H1 (cell line): ENCODE data around the gene CFH. TPM values are rescaled to one million over a fixed set of nuclear protein-coding genes. Genes with fewer than 3 reads are reported as not detected.

Experiments
- CTCF ChIA-PET: fragments of 300-600 bp; sonication (Branson Sonifier 250); formaldehyde crosslinking; loops from one replicate; lab custom pipeline; 2021; ENCODE audit not compliant: partially characterized antibody; lab: Charles Lee
- POLR2A ChIA-PET: fragments of 300-600 bp; sonication (Branson Sonifier 250); formaldehyde crosslinking; loops from one replicate; lab custom pipeline; 2021; ENCODE audit warnings: inconsistent platforms; ENCODE audit not compliant: partially characterized antibody; lab: Charles Lee
- DNase-seq, 2 experiments: peaks; one replicate each; pipeline versions ENCODE4 v3.0.0 to v3.0.0-alpha.2; 2010 to 2022; ENCODE audit warnings: low spot score in 2 of 2, low read depth in 1 of 2, mixed read lengths in 1 of 2
- FAIRE-seq: peaks from 2 replicates; lab custom pipeline; 2011; peaks lifted over from hg19 to GRCh38; lab: Jason Lieb, UNC
- H2AFZ ChIP-seq: 2 replicates; pipeline ENCODE4 v1.8.1; 2012; ENCODE audit warnings: low read length, inconsistent platforms
- H2AK5ac ChIP-seq: 2 replicates; pipeline ENCODE4 v1.6.1; 2013; ENCODE audit warnings: low read depth, low read length
- H2BK120ac ChIP-seq: replicated peaks from 2 replicates; pipeline ENCODE3; 2013; ENCODE audit warnings: low read depth, low read length, inconsistent platforms
- H2BK12ac ChIP-seq: 2 replicates; pipeline ENCODE4 v1.6.1; 2013; ENCODE audit warnings: low read depth, low read length
- H2BK15ac ChIP-seq: 2 replicates; pipeline ENCODE4 v1.6.1; 2013; ENCODE audit warnings: low read length
- H2BK20ac ChIP-seq: 2 replicates; pipeline ENCODE4 v1.6.1; 2013; ENCODE audit warnings: low read length
- H2BK5ac ChIP-seq: 2 replicates; pipeline ENCODE4 v1.6.1; 2013; ENCODE audit warnings: low read depth, low read length
- H3K14ac ChIP-seq: 2 replicates; pipeline ENCODE4 v1.6.1; 2013; ENCODE audit warnings: inconsistent platforms; ENCODE audit not compliant: insufficient read length
- H3K18ac ChIP-seq: 2 replicates; pipeline ENCODE4 v1.6.1; 2013; ENCODE audit warnings: low read length; ENCODE audit errors: extremely low read depth
- H3K23ac ChIP-seq: 2 replicates; pipeline ENCODE4 v1.6.1; 2013; ENCODE audit warnings: inconsistent platforms; ENCODE audit not compliant: insufficient read length
- H3K23me2 ChIP-seq: 2 replicates; pipeline ENCODE4 v1.6.1; 2013; ENCODE audit warnings: low read depth, low read length
- H3K27ac ChIP-seq: 2 replicates; pipeline ENCODE4 v1.6.1; 2011; ENCODE audit warnings: low read depth, low read length, inconsistent platforms
- H3K27me3 ChIP-seq, 4 experiments: replicated peaks in 1 of 4; 1 replicate in 1 of 4; 2 replicates in 3 of 4; pipeline versions ENCODE4 v1.6.1 to v1.8.1; 2011 to 2013; ENCODE audit warnings: low read length in 3 of 4, mild to moderate bottlenecking in 3 of 4, inconsistent platforms in 2 of 4, mixed read lengths in 2 of 4, moderate library complexity in 1 of 4; ENCODE audit not compliant: control insufficient read depth in 3 of 4, insufficient read depth in 3 of 4; ENCODE audit errors: extremely low read depth in 1 of 4
- H3K36me3 ChIP-seq, 4 experiments: 2 replicates each; pipeline versions ENCODE4 v1.6.1 to v1.8.1; 2011 to 2013; ENCODE audit warnings: mild to moderate bottlenecking in 4 of 4, low read length in 3 of 4, moderate library complexity in 2 of 4, control low read depth in 1 of 4, inconsistent platforms in 1 of 4; ENCODE audit not compliant: insufficient read depth in 4 of 4, control insufficient read depth in 2 of 4
- H3K4ac ChIP-seq: replicated peaks from 2 replicates; pipeline ENCODE3; 2013; ENCODE audit warnings: low read length, low read depth, mixed read lengths, inconsistent platforms; ENCODE audit not compliant: insufficient read length
- H3K4me1 ChIP-seq, 4 experiments: replicated peaks in 1 of 4; 1 replicate in 1 of 4; 2 replicates in 3 of 4; pipeline versions ENCODE4 v1.6.1 to v1.8.1; 2011 to 2013; ENCODE audit warnings: low read length in 3 of 4, inconsistent platforms in 2 of 4, mixed read lengths in 1 of 4; ENCODE audit not compliant: insufficient read depth in 4 of 4, control insufficient read depth in 3 of 4
- H3K4me2 ChIP-seq, 2 experiments: 2 replicates each; pipeline versions ENCODE4 v1.6.1 to v1.8.1; 2011 to 2013; ENCODE audit warnings: low read depth in 2 of 2, low read length in 2 of 2, control low read depth in 1 of 2, inconsistent platforms in 1 of 2, mild to moderate bottlenecking in 1 of 2; ENCODE audit not compliant: insufficient read depth in 1 of 2
- H3K4me3 ChIP-seq, 4 experiments: fragments of 200-600, 300-600 bp in 1 of 4; sonication (generic), shearing (Covaris generic), sonication (Bioruptor Twin) in 1 of 4; 2 replicates each; pipeline versions ENCODE4 v1.5.1 to v1.8.1; 2011 to 2016; ENCODE audit warnings: low read length in 4 of 4, low read depth in 3 of 4, control low read depth in 2 of 4, inconsistent platforms in 2 of 4, mild to moderate bottlenecking in 2 of 4, mixed read lengths in 1 of 4, moderate library complexity in 1 of 4; ENCODE audit not compliant: insufficient read depth in 2 of 4; ENCODE audit errors: extremely low read depth in 1 of 4
- H3K56ac ChIP-seq: replicated peaks from 2 replicates; pipeline ENCODE3; 2013; ENCODE audit warnings: low read depth, mild to moderate bottlenecking, mixed read lengths, low read length, inconsistent platforms; ENCODE audit not compliant: insufficient read length
- H3K79me1 ChIP-seq: 2 replicates; pipeline ENCODE4 v1.6.1; 2013; ENCODE audit warnings: low read depth, low read length, control low read depth
- H3K79me2 ChIP-seq, 2 experiments: 2 replicates each; pipeline versions ENCODE4 v1.6.1 to v1.8.1; 2012 to 2013; ENCODE audit warnings: low read length in 2 of 2, mild to moderate bottlenecking in 2 of 2, inconsistent platforms in 1 of 2; ENCODE audit not compliant: insufficient read depth in 2 of 2, control insufficient read depth in 1 of 2
- H3K9ac ChIP-seq, 4 experiments: replicated peaks in 1 of 4; 1 replicate in 1 of 4; 2 replicates in 3 of 4; pipeline versions ENCODE4 v1.6.1 to v1.8.1; 2011 to 2013; ENCODE audit warnings: low read depth in 3 of 4, low read length in 3 of 4, control low read depth in 2 of 4, mild to moderate bottlenecking in 2 of 4, moderate library complexity in 2 of 4, inconsistent platforms in 1 of 4; ENCODE audit errors: extremely low read depth in 1 of 4
- H3K9me3 ChIP-seq, 2 experiments: 2 replicates each; pipeline versions ENCODE4 v1.6.1 to v1.8.1; 2012 to 2013; ENCODE audit warnings: mild to moderate bottlenecking in 2 of 2, moderate library complexity in 2 of 2, control low read depth in 1 of 2, inconsistent platforms in 1 of 2, low read depth in 1 of 2, low read length in 1 of 2, mixed read lengths in 1 of 2; ENCODE audit not compliant: insufficient read depth in 2 of 2
- H4K20me1 ChIP-seq, 2 experiments: replicated peaks in 1 of 2; 2 replicates each; pipeline versions ENCODE3 to v1.8.1; 2011 to 2013; ENCODE audit warnings: inconsistent platforms in 2 of 2, low read length in 2 of 2, mild to moderate bottlenecking in 1 of 2; ENCODE audit not compliant: insufficient read depth in 2 of 2, control insufficient read depth in 1 of 2
- H4K5ac ChIP-seq: 2 replicates; pipeline ENCODE4 v1.6.1; 2013; ENCODE audit warnings: low read length, low read depth, mixed read lengths, inconsistent platforms; ENCODE audit not compliant: insufficient read length
- H4K8ac ChIP-seq: 2 replicates; pipeline ENCODE4 v1.8.0; 2013; ENCODE audit warnings: mild to moderate bottlenecking, moderate library complexity, low read length, inconsistent platforms; ENCODE audit not compliant: insufficient read depth; ENCODE audit errors: extremely low read depth
- H4K91ac ChIP-seq: replicated peaks from 2 replicates; pipeline ENCODE3; 2013; ENCODE audit warnings: low read length, mixed read lengths, inconsistent platforms; ENCODE audit not compliant: insufficient read length
- CHD1 ChIP-seq: IDR thresholded peaks from 2 replicates; pipeline ENCODE4 v1.6.1; 2012; ENCODE audit warnings: low read depth, low read length, improper control_type of control experiment
- CTCF ChIP-seq, 3 experiments: IDR thresholded peaks; 1 replicate in 2 of 3; 2 replicates in 1 of 3; pipeline versions ENCODE4 v1.5.1 to v1.6.1; 2011; ENCODE audit warnings: low read length in 3 of 3, mild to moderate bottlenecking in 3 of 3, inconsistent platforms in 2 of 3, low read depth in 1 of 3, moderate library complexity in 1 of 3; ENCODE audit not compliant: insufficient read depth in 1 of 3; ENCODE audit errors: control extremely low read depth in 1 of 3
- E2F6 ChIP-seq: IDR thresholded peaks from 2 replicates; pipeline ENCODE4 v1.6.1; 2012; ENCODE audit warnings: inconsistent platforms
- EGR1 ChIP-seq: IDR thresholded peaks from 2 replicates; pipeline ENCODE4 v1.6.1; 2011; ENCODE audit warnings: low read depth, low read length, borderline replicate concordance
- GTF2F1 ChIP-seq: IDR thresholded peaks from 2 replicates; pipeline ENCODE4 v1.6.1; 2012; ENCODE audit warnings: low read depth, low read length, improper control_type of control experiment, borderline replicate concordance
- HDAC6 ChIP-seq: IDR thresholded peaks from one replicate; pipeline ENCODE4 v1.7.1; 2012; ENCODE audit warnings: low read depth, mild to moderate bottlenecking, inconsistent platforms, low read length, moderate library complexity
- KDM1A ChIP-seq: fragments of 200-600, 300-600 bp; sonication (generic); IDR thresholded peaks from 2 replicates; pipeline ENCODE4 v1.7.1; 2016; ENCODE audit warnings: mild to moderate bottlenecking, low read length, borderline replicate concordance
- RNF2 ChIP-seq: fragments of 200-900, 300-1000 bp; sonication (generic); IDR thresholded peaks from 2 replicates; pipeline ENCODE4 v1.7.1; 2016; ENCODE audit warnings: borderline replicate concordance, low read depth, mild to moderate bottlenecking, antibody characterized with exemption, low read length; ENCODE audit not compliant: poor library complexity, severe bottlenecking; ENCODE audit errors: missing control alignments
- SIRT6 ChIP-seq: IDR thresholded peaks from one replicate; pipeline ENCODE4 v1.7.1; 2012; ENCODE audit warnings: low read length, inconsistent platforms
- WGBS, 2 experiments: shearing (Covaris generic) in 1 of 2; methylation state at CpG; one replicate each; pipeline versions ENCODE4 v1.1.6 to v1.1.7; 2013 to 2015; ENCODE audit warnings: low lambda C conversion rate in 2 of 2, mixed read lengths in 2 of 2, inconsistent platforms in 1 of 2, low coverage in 1 of 2, missing lambda C conversion rate in 1 of 2; ENCODE audit not compliant: insufficient replicate concordance in 2 of 2, insufficient coverage in 1 of 2, insufficient read length in 1 of 2; ENCODE audit errors: extremely low coverage in 1 of 2, missing lambda C conversion rate in 1 of 2; 5-methylcytosine and 5-hydroxymethylcytosine counted together
- polyA plus RNA-seq, 7 experiments: library from polyadenylated mRNA; depleted of rRNA in 3 of 7; stranded (reverse) in 5 of 7; unstranded in 2 of 7; fragments of >200 nt in 5 of 7; fragments of 200-250 nt in 2 of 7; gene quantifications; 1 replicate in 5 of 7; 2 replicates in 1 of 7; 4 replicates in 1 of 7; pipeline versions ENCODE4 v1.2.1 to v1.2.3, GENCODE V29; 2011 to 2013; ENCODE audit warnings: missing spikeins in 2 of 7, mixed read lengths in 2 of 7
- total RNA-seq: library from RNA; stranded (reverse); fragmentation: NEBNext Ultra II Directional; extraction: Animal tissue kit (Norgen Biotek cat#: 25700); gene quantifications from 2 replicates; pipeline ENCODE4 v1.2.1, GENCODE V29; 2021

Gene CFH
- total and polyA plus RNA-seq, 2 of the 8 experiments (the other 6 are each of a cell fraction or from before 2014, with no cell fraction given), result not detected

GRCh38 chr1:196649990-196650389 lies 1.9 kb upstream of the CFH start:
- POLR2A ChIA-PET, result interaction anchor here (2.1 kb wide), 1 partner anchor 41 kb away, joined by 9 read pairs; the partner anchor contains the start of gene KCNT2
- 91% methylated on average over 12 of the region's 12 CpGs; no CpG with 5 or more reads in 1 of the 2 experiments for WGBS, 2 experiments
- Histone ChIP-seq H2BK15ac (no peak overlapping the region), H3K9me3 (no peaks in the 10 kb centered on the region), H2BK12ac (no peak overlapping the region; the same call in 1 of the 2 replicates), H3K23me2 (no peaks in the 10 kb centered on the region), H3K56ac (no peak overlapping the region), H3K4me2 (peak overlapping the region in 1 of 2 experiments; percentile 55; a peak in 2 of 4 replicates), H3K18ac (no peak overlapping the region), H3K4me1 (no peaks in the 10 kb centered on the region), H3K27me3 (no peaks in the 10 kb centered on the region), H3K79me2 (no peaks in the 10 kb centered on the region), H4K5ac (no peak overlapping the region), H4K8ac (peak overlapping the region; percentile 78), H3K14ac (no peak overlapping the region), H2BK120ac (no peak overlapping the region), H3K36me3 (no peaks in the 10 kb centered on the region), H2AK5ac (no peak overlapping the region), H3K79me1 (no peaks in the 10 kb centered on the region), H2BK20ac (no peak overlapping the region), H3K4ac (no peak overlapping the region), H4K20me1 (no peaks in the 10 kb centered on the region), H2BK5ac (peak overlapping the region; percentile 49; the same call in 1 of the 2 replicates), H2AFZ (peak overlapping the region; percentile 47; the same call in 1 of the 2 replicates), H3K4me3 (peak overlapping the region in 1 of 4 experiments; percentile 36; a peak in 1 of 8 replicates), H3K9ac (no peak overlapping the region; a peak in 1 of 7 replicates), H4K91ac (no peak overlapping the region), H3K23ac (no peak overlapping the region), H3K27ac (no peak overlapping the region)
- no peak for DNase-seq
- no peak for FAIRE-seq
- CTCF ChIA-PET, result interaction anchor here (1.3 kb wide), 1 partner anchor 293 kb away, joined by 3 read pairs; no protein-coding TSS in a partner anchor
- TF ChIP-seq CTCF (IDR thresholded peaks at IDR 0.05; ENCODE audit: control extremely low read depth in 1 of 3, insufficient read depth in 1 of 3, low read depth in 1 of 3, low read length in 3 of 3) (no peak), EGR1 (no peak), HDAC6 (no peak), RNF2 (no peak), SIRT6 (no peak), CHD1 (no peak), KDM1A (no peak), E2F6 (no peak), GTF2F1 (no peak)
